CMK (cell line): ENCODE measurements around the gene HMCN1.

Experiments used
- DNase-seq: peaks from one replicate; pipeline ENCODE4 v3.0.0-alpha.2; 2010; ENCODE audit warnings: low read depth

HMCN1 gene

DNA sequence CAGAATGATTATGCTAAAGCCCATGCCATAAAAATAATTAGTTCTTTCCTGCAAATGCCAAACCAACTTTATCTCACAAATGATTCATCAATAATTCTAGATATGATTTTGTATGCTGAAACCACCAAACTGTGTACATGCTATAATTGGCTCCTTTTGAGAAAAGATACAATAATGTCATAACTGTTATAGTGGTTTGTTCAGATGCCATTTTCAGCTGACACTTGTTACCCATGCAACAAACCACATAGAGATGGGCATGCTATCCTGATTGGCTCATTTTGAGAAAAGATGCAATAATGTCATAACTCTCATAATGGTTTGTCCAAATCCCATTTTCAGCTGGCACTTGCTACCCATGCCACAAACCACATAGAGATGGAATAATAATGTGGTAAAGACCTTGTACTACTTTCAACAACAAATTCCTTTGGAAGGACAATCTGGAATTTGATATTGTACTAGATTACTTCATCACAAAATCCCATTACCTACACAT lies 357.1 kb downstream of the HMCN1 start:
- no peak for DNase-seq

DNA sequence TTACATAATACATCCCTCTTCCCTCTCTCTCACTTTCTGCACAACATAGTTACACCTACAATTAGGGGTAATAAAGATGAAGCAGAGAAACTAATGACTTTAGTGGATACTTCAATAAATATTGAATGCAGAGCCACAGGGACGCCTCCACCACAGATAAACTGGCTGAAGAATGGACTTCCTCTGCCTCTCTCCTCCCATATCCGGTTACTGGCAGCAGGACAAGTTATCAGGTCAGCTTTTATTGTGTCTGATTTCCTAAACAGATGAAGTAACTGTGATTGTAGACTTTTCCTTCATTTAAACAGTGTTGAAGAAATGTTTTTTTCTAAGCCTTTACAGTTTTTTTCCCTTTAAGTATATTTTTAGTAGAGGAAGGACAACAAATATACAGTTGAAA lies 359.2 kb downstream of the HMCN1 start:
- DNase-seq = peak; percentile 59

DNA sequence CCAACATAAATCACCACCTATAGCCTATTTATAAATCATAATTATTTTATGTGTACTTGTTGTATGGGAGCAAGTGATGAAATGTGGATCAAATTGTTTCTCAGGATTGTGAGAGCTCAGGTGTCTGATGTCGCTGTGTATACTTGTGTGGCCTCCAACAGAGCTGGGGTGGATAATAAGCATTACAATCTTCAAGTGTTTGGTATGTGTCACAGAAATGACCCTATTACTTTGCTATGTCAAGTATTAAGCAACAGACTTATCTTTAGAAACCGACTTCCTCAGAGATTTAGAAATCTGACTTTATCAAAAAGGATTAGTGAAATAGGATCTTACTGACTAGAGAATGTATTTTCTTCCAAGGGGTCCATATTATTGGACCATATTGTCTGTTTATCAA lies 360.0 kb downstream of the HMCN1 start:
- peak; percentile 20 for DNase-seq

DNA sequence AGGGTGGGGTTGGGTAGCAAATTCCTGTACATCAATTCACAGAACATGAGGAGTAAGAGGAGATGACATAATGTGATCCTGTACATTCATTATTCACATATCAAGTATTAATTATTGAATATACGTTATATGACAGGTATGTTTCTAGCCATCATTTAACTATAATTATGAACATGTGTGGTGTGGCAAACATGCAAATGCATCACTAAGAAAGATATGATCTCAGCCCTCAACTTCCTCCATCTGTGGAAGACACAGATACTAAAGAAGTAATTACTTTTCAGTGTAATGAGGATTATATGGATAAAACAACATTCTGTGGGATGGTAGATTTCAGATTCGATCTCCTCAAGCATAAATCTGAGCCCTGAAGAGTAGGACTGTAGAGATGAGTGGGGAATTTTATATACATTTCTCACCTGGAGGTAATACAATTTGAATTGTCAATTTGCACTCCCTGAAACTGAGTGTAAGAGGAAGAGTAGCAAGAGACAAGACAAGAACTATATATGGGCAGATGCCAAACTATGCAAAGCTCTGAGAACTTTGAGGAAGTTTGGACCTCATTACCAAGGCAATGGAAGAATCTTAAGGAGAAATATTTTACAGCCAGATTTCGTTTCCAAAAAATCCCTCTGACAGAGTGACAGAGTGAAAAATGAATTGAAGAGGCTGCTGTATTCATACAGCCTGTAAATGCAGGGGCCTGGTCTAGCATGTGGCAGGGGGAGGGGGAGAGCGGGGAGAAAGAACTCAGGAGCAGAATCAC lies 365.3 kb downstream of the HMCN1 start:
- no peak for DNase-seq

DNA sequence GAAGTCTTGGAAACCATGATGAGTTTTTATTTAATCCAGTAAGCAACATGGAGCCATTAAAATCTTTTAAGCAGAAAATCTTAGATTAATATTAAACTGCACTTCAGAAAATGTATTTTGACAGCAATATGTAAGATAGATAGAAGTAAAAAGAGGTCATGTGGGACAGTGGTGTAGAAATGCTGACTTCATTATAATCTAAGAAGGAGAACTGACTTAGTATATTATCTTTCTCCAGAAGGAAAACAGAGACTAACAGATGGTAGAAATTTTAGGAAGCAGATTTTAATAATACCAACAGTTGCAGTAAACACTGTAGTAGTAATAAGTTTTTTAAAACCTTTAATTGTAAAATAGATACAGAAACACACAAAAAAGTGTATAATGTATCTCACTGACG lies 367.9 kb downstream of the HMCN1 start:
- DNase-seq = no peak

DNA sequence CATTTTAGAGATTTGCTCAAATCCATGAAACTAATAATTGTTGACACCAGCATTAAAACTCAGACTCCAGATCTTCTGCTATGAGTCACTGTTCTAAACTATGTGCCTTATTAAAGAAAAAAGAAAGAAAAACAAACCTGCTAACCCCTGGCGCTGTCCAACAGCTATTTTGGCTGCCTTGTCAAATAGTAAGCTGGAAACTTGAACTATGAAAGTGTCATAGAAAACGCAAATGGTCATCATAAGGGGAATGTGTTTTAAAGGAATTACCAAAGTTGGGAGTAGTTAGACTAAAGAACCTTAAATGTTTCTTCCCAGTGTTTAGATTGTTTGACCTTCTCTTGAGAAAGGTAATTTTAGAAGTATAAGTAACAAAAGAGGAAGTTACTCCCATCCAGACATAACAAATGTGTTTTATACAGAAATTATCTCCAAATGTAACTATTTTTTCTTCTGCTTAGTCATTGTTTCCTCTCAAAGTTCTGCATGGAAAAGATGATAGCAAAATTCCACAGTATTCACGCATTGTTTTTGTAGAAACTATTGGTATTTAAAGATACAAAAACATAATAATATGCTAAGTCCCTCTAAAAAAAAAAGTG lies 368.5 kb downstream of the HMCN1 start:
- DNase-seq = no peak

DNA sequence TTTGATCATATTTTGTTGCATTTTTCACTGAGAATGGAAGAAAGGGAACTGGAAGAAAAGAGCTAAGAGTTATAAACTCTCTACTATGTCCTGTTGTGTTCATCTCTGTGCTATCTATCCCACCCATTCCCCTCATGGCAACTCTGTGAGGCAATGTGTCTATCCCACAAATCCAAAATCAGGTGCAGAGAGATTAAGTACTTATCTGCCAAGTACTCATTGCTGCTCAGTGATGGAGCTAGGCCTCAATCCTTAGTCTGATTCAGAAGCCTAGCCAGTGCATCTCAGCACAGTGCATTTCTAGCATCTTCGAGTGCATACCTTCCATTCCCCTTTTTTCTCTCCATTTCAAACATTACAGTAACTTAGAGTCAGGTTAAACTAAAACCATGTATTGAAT lies 370.3 kb downstream of the HMCN1 start:
- DNase-seq = no peak

DNA sequence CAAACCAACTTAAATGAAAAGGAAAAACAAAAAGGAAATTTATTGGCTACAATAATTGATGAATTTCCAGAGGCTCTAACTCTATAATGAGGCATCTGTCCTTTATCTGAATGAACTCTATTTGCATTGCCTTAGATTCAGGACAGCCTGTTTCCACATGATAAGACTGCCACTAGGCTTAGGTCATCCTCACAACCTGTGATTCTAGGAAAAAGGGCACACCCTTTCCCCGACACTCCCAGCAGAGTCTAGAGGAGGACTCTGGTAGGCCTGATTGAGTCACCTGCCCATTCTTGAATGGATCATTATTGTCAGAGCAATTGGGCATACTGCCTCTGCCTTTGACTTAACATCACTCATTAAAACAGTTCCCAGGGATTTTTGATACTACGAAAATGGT lies 378.1 kb downstream of the HMCN1 start:
- DNase-seq = peak; percentile 83

DNA sequence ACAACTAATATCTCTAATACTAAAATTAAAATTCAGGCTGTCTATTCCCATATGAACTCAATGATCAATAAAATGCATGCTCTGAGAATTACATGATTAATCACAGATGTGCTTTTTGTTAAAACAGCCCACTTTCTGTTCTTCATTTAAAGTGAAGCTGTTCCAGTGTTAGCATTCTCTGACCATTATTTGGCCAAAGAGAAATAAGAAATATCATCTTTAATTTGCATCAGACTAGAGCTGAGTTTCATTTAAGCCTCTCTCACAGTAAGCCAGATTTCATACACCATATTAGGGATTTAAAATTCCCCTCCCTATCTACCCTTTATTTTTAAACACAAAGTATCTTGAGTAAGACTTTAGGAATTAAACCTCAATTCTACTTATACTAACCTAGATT lies 379.3 kb downstream of the HMCN1 start:
- DNase-seq = no peak

DNA sequence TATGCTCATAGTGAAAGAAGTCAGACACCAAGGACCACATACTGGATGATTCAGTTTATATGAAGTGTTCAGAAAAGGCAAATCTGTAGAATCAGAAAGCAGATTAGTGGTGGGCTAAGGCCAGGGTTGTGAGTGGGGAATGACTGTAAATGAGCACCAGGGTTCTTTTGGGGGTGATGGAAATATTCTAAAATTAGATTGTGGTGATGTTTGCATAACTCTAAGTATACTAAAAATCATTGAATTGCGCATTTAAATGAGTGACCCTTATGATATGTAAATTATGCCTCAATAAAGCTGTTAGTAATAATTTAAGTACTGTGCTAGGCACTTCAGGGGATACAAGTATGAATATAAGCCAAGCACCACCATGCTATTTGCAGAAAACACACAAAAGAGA lies 384.5 kb downstream of the HMCN1 start:
- DNase-seq = no peak

DNA sequence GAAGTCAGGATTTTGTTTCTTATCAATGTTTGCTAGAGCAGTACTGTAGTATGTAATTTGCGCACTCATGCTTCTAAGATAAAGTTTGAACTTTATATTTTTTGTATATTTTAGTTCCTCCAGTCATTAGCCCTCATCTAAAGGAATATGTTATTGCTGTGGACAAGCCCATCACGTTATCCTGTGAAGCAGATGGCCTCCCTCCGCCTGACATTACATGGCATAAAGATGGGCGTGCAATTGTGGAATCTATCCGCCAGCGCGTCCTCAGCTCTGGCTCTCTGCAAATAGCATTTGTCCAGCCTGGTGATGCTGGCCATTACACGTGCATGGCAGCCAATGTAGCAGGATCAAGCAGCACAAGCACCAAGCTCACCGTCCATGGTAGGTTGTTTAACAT lies 388.6 kb downstream of the HMCN1 start:
- DNase-seq = no peak

DNA sequence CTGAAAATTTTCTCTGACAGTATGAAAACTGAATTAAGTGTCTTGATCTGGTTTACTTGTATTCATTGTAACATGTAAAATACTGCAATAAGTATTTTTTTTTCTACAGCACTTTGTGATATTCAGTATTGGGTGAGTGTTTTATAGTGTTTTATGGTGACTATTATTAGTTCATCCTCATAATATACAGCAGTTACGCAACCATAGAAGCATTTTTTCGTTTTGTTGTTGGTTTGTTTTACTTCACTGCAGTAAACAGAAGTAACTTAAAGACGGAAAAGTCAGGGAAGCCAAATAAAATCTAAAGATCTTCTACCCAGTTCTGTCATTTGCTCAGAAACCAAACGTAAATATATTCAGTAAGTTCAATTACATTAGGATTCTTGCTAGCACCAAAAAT lies 390.8 kb downstream of the HMCN1 start:
- no peak for DNase-seq

DNA sequence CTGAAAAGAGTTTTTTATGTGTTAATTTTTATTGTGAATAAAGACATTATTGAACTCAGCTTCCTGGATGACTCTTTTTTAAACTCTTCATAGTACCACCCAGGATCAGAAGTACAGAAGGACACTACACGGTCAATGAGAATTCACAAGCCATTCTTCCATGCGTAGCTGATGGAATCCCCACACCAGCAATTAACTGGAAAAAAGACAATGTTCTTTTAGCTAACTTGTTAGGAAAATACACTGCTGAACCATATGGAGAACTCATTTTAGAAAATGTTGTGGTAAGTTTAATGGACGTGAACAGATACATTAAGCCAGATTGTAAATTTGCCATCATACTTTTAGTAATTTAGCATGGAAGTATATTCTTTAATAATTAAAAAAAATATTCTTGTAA lies 391.3 kb downstream of the HMCN1 start:
- DNase-seq = no peak

DNA sequence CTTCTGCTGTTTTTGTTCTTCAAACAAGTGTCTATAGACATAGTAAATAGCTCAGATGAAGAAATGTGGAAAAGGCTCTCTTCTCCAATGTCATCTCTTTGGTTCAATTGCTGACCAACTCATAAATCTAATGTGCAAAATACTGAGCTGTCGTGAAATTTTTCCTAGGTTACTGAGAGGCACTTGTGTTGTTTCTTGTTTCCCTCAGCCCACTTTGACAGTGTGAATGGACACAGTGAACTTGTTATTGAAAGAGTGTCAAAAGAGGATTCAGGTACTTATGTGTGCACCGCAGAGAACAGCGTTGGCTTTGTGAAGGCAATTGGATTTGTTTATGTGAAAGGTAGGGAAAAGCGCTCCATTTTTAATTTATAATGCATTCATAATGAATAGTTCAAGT lies 395.6 kb downstream of the HMCN1 start:
- no peak for DNase-seq

DNA sequence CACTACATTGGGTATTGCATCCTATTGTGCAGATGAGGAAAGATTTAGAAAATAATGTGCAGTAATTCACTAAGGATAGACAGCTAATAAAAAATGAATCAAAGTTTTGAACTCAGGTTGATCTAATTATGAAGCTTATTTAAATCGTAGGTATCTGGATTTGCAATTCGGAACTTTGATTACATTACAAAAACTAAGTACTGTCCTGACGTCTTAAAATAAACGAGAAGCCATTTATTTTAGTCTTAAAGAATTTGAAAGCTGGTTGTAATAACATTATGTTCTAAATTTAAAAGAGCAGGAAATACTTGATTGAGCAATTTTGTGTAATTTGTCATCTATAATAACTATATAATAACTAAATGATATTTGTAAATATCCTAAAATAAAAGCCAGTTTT lies 404.9 kb downstream of the HMCN1 start:
- DNase-seq = no peak

DNA sequence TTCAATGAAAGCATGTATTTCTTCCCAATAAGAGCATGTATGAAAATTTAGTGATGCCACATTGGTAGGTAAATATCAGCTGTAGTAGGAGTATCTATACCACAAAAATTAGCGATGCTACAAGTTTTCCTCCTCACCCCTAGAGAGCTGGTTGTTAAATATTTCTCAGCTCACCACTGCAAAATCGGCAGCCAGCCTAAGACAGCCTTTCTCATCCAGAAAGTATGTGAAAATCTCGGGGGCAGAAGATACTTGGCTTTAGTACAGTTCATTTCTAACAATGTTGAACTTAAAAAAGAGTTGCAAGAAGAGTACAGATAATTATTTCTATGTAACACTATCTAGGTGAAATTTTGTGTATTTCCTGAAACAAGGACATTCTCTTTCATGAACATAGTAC lies 405.5 kb downstream of the HMCN1 start:
- DNase-seq = no peak

DNA sequence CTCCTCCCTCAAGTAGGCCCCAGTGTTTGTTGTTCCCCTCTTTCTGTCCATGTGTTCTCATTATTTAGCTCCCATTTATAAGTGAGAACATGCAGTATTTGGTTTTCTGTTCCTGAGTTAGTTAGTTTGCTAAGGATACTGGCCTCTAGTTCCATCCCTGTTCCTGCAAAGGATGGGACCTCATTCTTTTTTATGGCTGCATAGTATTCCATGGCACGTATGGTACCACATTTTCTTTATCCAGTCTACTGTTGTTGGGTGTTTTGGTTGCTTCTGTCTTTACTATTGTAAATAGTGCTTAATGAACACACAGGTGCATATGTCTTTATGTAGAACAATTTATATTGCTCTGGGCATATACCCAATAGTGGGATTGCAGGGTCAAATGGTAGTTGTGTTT lies 408.0 kb downstream of the HMCN1 start:
- DNase-seq = no peak

DNA sequence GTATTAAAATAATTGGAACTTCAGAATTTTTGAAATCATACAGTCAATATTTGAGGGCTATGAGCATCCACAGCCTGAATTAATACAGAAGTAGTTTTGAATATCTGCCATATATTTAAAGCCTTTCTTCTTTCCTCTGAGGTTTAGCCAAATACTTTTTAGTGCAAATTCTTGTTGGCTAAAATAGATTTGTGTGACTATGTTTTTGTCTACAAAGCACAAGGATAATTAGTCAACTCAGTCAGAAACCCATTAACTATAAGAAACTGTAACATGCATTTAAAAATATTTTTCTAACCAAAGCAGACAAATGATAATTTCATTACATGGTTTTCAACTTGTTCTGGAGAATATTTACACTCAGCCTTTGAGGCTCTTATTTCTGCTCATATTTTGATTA lies 408.7 kb downstream of the HMCN1 start:
- DNase-seq = no peak

DNA sequence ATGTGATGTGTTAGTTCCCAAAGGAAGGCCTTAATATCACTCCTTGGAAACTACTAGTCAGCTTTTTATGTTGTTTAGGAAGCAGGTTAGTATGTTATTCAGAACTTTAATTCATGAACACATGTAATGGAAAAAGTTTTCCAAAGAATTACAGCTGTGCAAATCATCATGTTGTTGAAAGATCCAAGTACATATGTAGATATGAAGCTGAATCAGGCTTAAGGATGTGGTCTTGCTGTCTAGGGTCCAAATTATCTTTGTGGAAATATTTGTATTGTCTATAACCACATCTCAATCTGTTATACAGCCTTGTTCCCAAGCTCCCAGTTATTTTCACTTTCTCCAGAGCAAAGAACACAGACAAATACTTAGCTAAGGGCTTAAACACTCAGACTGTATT lies 409.3 kb downstream of the HMCN1 start:
- DNase-seq = no peak

DNA sequence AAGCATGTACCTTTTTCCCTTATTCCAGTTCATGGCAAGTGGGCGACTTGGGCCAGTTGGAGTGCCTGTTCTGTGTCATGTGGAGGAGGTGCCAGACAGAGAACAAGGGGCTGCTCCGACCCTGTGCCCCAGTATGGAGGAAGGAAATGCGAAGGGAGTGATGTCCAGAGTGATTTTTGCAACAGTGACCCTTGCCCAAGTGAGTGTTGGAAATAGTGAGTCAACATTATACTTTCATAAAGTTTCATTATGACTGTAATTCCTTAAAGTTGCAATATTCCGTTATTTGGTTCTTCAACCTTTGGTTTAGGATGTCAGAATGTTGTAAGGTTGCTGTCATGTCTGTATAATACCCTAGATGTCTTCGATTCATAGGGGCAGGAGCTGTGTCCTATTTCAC lies 410.3 kb downstream of the HMCN1 start:
- no peak for DNase-seq

DNA sequence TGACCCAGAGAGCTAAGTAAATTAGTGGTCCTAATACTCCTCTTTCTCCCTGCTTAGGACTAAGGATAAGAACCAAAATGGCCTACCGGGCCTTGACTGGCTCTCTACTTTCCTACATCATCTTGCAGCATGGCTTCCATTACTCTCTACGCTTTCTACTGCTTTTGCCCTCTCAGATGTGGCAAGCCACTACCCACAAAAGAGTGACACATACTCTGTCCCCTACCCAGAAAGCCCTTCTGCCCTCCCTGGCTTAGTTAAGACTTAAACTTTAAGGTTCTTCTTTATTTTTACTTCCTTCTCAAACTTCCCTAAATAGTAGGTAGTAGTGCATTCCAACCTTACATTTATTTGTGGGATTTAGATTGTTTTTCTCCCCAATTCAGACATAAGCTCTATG lies 412.8 kb downstream of the HMCN1 start:
- DNase-seq = no peak

DNA sequence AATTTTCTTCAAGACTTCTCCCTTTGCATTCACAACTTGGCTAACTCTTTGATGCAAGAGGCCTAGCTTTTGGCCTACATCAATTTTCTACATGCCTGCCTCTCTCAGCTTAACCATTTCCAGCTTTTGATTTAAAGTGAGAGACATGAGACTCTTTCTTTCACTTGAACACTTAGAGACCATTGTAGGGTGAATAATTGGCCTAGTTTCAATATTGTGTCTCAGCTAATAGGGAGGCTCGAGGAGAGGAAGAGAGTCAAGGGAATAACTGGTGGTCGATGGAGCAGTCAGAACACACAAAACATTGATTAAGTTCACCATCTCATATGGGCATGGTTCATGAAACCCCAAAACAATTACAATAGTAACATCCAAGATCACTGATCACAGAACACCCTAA lies 415.4 kb downstream of the HMCN1 start:
- DNase-seq = no peak

DNA sequence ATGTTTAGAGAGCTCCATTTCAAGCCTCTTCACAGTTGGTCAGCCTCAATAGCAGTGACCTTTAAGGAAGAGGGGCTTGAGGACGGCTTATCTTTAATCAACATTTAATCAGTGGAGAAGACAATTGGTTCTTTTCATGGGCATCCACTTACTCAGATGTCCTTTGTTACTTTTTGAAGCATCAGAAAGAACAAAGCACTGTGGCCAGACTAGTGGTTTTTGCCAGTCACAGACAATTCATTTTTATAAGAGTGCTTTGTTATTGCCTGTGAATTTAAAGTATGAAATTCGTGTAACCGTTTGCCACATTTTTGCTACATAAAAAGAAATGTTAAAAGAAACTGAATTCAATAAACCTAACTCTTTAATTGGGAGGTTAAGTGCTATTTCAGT lies 418.0 kb downstream of the HMCN1 start:
- DNase-seq = no peak

DNA sequence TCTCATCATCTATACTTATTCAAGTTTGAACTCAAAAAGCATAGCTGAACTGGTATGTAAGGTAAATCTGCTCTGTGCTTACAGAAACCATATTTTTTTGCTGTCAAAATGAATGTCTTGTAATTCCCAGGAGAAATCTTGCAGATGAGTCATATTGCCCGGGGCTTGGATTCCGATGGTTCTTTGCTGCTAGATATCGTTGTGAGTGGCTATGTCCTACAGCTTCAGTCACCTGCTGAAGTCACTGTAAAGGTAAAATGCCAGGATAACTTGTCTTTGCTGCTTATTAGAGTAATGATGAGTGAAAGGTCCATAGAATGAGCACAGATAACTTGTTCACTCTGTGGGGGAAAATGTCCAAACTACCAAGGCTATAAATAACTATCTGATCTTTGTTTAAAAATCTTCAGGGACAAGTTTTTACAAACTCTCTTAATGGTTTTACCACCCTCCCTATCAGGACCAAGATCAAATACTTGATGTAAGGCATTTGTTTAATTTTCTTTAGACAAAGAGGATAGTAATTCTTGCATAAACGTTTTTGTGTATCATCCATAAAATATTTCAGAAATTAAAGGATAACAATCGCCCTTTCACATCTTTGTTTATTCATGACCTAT lies 418.5 kb downstream of the HMCN1 start:
- DNase-seq = no peak
